Endothelial cell (in vitro differentiated cells): ENCODE data around the gene ARPC5. TPM values are rescaled to one million over a fixed set of nuclear protein-coding genes. Genes with fewer than 3 reads are reported as not detected.

Experiments
- DNase-seq: peaks from one replicate; pipeline ENCODE4 v3.0.0; 2021; ENCODE audit warnings: low spot score
- H3K27ac Mint-ChIP-seq: one replicate; pipeline ENCODE4 v1.8.0; 2021; ENCODE audit warnings: mixed read lengths, inconsistent platforms; ENCODE audit not compliant: unreplicated experiment
- H3K27me3 Mint-ChIP-seq: one replicate; pipeline ENCODE4 v1.8.0; 2021; ENCODE audit warnings: mild to moderate bottlenecking, moderate library complexity, mixed read lengths, inconsistent platforms; ENCODE audit not compliant: unreplicated experiment
- H3K36me3 Mint-ChIP-seq: one replicate; pipeline ENCODE4 v1.8.0; 2021; ENCODE audit warnings: mild to moderate bottlenecking, low read depth, mixed read lengths, inconsistent platforms; ENCODE audit not compliant: unreplicated experiment
- H3K4me1 Mint-ChIP-seq: one replicate; pipeline ENCODE4 v1.8.0; 2021; ENCODE audit warnings: mild to moderate bottlenecking, mixed read lengths, inconsistent platforms; ENCODE audit not compliant: unreplicated experiment
- H3K4me3 Mint-ChIP-seq: one replicate; pipeline ENCODE4 v1.8.0; 2021; ENCODE audit warnings: mild to moderate bottlenecking, mixed read lengths, inconsistent platforms; ENCODE audit not compliant: unreplicated experiment
- H3K9me3 Mint-ChIP-seq: one replicate; pipeline ENCODE4 v1.8.0; 2021; ENCODE audit warnings: mixed read lengths, inconsistent platforms; ENCODE audit not compliant: unreplicated experiment
- CTCF ChIP-seq: fragments of 200-600 bp; sonication (generic); IDR thresholded peaks from one replicate; pipeline ENCODE4 v1.5.0; 2021; ENCODE audit warnings: antibody characterized with exemption; ENCODE audit not compliant: unreplicated experiment
- total RNA-seq: library from RNA; stranded (reverse); fragmentation: NEBNext Ultra II Directional; extraction: Animal tissue kit (Norgen Biotek cat#: 25700); gene quantifications from one replicate; pipeline ENCODE4 v1.2.1, GENCODE V29; 2021; ENCODE audit not compliant: unreplicated experiment

The ARPC5 gene
- total RNA-seq, 1 donor from 2014 or later, result 142 TPM

GRCh38 chr1:183600136-183600535 lies 35.4 kb downstream of the ARPC5 start:
- H3K27me3 Mint-ChIP-seq, result no peaks in the 10 kb centered on the region
- no peaks in the 10 kb centered on the region for H3K9me3 Mint-ChIP-seq
- no peak overlapping the region for H3K27ac Mint-ChIP-seq
- DNase-seq, result no peak
- no peak for TF ChIP-seq CTCF
- H3K36me3 Mint-ChIP-seq, result no peaks in the 10 kb centered on the region
- no peak overlapping the region for H3K4me3 Mint-ChIP-seq
- peaks cover 3% of the 10 kb centered on the region for H3K4me1 Mint-ChIP-seq

GRCh38 chr1:183598386-183598785 lies 37.2 kb downstream of the ARPC5 start:
- no peak for TF ChIP-seq CTCF
- H3K36me3 Mint-ChIP-seq, result no peaks in the 10 kb centered on the region

GRCh38 chr1:183597656-183598347 lies 37.8 kb downstream of the ARPC5 start:
- Mint-ChIP-seq H3K27ac (no peak overlapping the region), H3K9me3 (no peaks in the 10 kb centered on the region), H3K4me3 (no peak overlapping the region), H3K36me3 (peaks cover 3% of the 10 kb centered on the region), H3K4me1 (peaks cover 10% of the 10 kb centered on the region), H3K27me3 (peaks cover 3% of the 10 kb centered on the region)
- no peak for DNase-seq
- no peak for TF ChIP-seq CTCF

More at GRCh38 chr1:183598386-183598785, 37.2 kb downstream of the ARPC5 start:
- Mint-ChIP-seq H3K27ac (no peak overlapping the region), H3K4me1 (peaks cover 4% of the 10 kb centered on the region), H3K4me3 (no peak overlapping the region), H3K9me3 (no peaks in the 10 kb centered on the region), H3K27me3 (peaks cover 2% of the 10 kb centered on the region)
- DNase-seq, result no peak

- Mint-ChIP-seq H3K27me3 (peaks cover 3% of the 10 kb centered on the region), H3K4me3 (no peak overlapping the region), H3K4me1 (peaks cover 12% of the 10 kb centered on the region), H3K27ac (no peak overlapping the region), H3K9me3 (no peaks in the 10 kb centered on the region), H3K36me3 (peaks cover 3% of the 10 kb centered on the region)
- no peak for DNase-seq
- no peak for TF ChIP-seq CTCF
Measured at GRCh38 chr1:183596500-183596899, 39.1 kb downstream of the ARPC5 start.

- Mint-ChIP-seq H3K9me3 (no peaks in the 10 kb centered on the region), H3K4me1 (peaks cover 12% of the 10 kb centered on the region), H3K4me3 (no peak overlapping the region), H3K27me3 (peaks cover 3% of the 10 kb centered on the region), H3K36me3 (peaks cover 3% of the 10 kb centered on the region), H3K27ac (no peak overlapping the region)
- no peak for DNase-seq
- TF ChIP-seq CTCF, result no peak
Measured at GRCh38 chr1:183595537-183595936, 40.0 kb downstream of the ARPC5 start.
